VCaP (cell line): ENCODE results near the gene ZBTB47.

Source experiments
- H3K27ac ChIP-seq: fragments of 450-650 bp; 2 replicates; pipeline ENCODE4 v1.5.1; 2017
- CTCF ChIP-seq: fragments of 450-650 bp; conservative IDR thresholded peaks from 2 replicates; pipeline ENCODE4 v1.5.1; 2017; ENCODE audit warnings: mild to moderate bottlenecking, moderate library complexity

ZBTB47 gene

GRCh38 chr3:42652611-42653302, 740 bp upstream of the ZBTB47 start:
- no peak for TF ChIP-seq CTCF
- H3K27ac ChIP-seq: peak overlapping the region; percentile 83

GRCh38 chr3:42653303-42653559, 266 bp upstream of the ZBTB47 start:
- TF ChIP-seq CTCF: no peak
- H3K27ac ChIP-seq: peak overlapping the region; percentile 83

- peak; percentile 33 for TF ChIP-seq CTCF
- peak overlapping the region; percentile 83 for H3K27ac ChIP-seq
These were observed 1.1 kb downstream of the ZBTB47 start for GRCh38 chr3:42654331-42655201.

GRCh38 chr3:42655331-42655888, 1.9 kb downstream of the ZBTB47 start:
- H3K27ac ChIP-seq: peak overlapping the region; percentile 83; the same call in 1 of the 2 replicates
- no peak for TF ChIP-seq CTCF

- TF ChIP-seq CTCF: no peak
- H3K27ac ChIP-seq: no peak overlapping the region
These were observed 2.6 kb downstream of the ZBTB47 start for GRCh38 chr3:42655980-42656679.

- H3K27ac ChIP-seq: no peak overlapping the region
- TF ChIP-seq CTCF: no peak
These were observed 3.4 kb downstream of the ZBTB47 start for GRCh38 chr3:42656680-42657610.
